AG09309 (cell line): ENCODE results near the gene ZNF385C.

Experiments used
- DNase-seq: peaks from one replicate; pipeline ENCODE4 v3.0.0-alpha.2; 2010; ENCODE audit warnings: low read depth
- H3K4me3 ChIP-seq: 2 replicates; pipeline ENCODE4 v1.5.1; 2011; ENCODE audit warnings: mild to moderate bottlenecking, low read depth, low read length, moderate library complexity; ENCODE audit not compliant: control insufficient read depth
- TF ChIP-seq, protein P1 (sequence below): IDR thresholded peaks from 2 replicates; pipeline ENCODE4 v1.5.1; 2011; ENCODE audit warnings: mild to moderate bottlenecking, low read depth, low read length, inconsistent platforms; ENCODE audit not compliant: insufficient read depth, control insufficient read depth; ENCODE audit errors: missing control alignments

Gene ZNF385C

DNA sequence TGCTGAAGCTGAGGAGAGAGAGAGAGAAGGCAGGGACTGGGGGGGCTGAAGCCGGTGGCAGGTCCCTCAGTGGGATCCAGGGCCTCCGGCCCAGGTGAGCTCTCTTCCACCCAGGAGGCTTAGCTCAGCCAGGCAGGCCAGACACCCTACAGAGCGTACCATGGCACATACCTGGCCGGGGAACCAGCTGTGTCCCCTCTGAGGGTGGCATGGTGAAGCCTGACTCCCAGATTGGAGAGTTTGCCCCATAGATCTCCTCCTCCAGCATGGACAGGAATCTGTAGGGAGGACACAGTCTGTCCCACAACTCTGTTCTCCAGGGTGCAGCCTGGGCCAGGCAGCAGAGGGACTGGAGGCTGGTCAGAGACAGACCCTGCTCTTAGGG lies 19.8 kb upstream of the ZNF385C start:
- no peak overlapping the region for H3K4me3 ChIP-seq
- DNase-seq, result no peak
- TF ChIP-seq, protein P1, sequence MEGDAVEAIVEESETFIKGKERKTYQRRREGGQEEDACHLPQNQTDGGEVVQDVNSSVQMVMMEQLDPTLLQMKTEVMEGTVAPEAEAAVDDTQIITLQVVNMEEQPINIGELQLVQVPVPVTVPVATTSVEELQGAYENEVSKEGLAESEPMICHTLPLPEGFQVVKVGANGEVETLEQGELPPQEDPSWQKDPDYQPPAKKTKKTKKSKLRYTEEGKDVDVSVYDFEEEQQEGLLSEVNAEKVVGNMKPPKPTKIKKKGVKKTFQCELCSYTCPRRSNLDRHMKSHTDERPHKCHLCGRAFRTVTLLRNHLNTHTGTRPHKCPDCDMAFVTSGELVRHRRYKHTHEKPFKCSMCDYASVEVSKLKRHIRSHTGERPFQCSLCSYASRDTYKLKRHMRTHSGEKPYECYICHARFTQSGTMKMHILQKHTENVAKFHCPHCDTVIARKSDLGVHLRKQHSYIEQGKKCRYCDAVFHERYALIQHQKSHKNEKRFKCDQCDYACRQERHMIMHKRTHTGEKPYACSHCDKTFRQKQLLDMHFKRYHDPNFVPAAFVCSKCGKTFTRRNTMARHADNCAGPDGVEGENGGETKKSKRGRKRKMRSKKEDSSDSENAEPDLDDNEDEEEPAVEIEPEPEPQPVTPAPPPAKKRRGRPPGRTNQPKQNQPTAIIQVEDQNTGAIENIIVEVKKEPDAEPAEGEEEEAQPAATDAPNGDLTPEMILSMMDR, result no peak

DNA sequence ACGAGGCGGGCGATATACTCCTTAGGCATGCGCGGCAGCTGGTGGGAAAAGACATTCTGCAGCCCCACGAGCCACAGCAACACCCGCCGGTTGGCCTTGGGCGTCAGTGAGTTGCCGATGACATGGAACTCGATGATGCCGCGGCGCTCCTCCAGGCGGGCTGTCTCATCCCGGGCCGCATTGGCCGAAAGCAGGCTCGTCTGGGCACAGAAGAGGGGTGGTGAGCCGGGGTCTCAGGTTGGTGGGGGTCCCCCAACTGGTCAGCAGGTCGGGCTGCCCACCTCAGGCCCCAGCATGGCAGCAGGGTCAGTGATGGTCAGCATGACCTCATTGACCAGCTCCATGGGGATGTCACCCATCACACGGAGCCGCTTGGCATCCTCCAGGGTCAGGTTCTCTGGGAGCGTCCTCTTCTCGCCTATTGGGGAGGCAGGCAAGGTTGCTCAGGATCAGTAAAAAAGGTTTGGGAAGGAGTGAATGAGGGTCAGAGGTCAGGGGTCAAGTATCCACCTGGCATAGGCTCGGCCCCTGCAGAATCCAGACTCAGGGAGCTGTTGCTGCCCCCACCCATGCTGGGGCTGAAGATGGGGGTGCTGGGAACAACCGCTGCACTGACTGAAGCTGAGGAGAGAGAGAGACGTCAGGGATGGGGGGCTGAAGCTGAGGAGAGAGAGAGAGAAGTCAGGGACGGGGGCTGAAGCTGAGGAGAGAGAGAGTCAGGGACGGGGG lies 19.3 kb upstream of the ZNF385C start:
- no peak overlapping the region for H3K4me3 ChIP-seq
- DNase-seq, result no peak
- TF ChIP-seq, protein P1, result no peak

DNA sequence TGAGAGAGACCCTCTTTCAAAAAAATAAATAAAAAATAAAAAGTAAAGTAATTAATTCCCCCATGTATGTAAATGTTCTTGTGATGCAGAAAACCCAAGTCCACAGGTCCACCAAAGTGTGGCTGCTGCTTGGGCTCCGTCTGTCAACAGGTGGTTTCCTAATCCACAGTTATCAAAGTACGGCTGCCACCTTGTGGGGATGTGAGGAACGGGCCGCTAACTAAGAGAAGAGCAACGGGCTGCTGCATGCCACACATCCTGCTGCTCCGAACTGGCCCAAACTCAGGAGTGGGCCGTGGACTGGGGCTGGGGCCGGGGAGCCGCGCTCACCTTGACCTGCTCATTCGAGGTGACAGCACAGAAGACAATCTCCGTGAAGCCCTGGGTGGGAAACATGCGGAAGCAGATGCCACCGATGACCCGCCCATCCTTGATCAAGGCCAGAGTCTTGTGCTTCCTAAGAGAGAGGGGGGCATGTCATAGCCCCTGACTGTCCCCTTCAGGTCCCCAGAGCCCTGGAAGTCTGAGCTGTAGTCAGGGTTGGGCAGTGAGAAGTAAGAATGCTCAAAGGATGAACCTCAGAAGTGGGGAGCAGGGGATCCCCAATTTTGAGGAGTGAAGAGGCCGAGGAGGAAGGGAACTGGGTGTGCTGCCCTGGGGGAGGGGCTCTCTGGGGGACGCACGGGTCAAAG lies 18.6 kb upstream of the ZNF385C start:
- DNase-seq, result peak; percentile 44
- TF ChIP-seq, protein P1, result peak; percentile 89
- H3K4me3 ChIP-seq, result no peak overlapping the region

DNA sequence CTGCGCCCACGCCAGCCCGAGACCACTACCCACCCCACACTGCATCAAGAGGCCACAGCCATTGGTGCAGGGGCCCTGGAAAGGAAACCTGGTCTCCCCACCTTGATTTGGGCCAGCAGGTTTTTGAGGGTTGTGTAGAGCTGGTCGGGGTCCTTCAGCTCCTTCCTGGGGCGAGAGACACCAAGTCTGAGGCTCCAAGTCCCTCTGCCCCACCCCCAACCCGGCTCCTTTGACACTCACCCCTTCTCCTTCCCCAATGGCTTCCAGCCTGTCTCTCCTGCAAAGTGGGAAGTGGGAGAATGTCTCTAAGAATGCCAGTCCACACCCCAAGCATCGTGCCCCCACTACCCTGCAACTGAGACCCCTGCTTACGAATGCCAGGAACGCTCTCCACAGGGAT lies 15.8 kb upstream of the ZNF385C start:
- no peak for DNase-seq
- no peak overlapping the region for H3K4me3 ChIP-seq
- TF ChIP-seq, protein P1, result no peak

DNA sequence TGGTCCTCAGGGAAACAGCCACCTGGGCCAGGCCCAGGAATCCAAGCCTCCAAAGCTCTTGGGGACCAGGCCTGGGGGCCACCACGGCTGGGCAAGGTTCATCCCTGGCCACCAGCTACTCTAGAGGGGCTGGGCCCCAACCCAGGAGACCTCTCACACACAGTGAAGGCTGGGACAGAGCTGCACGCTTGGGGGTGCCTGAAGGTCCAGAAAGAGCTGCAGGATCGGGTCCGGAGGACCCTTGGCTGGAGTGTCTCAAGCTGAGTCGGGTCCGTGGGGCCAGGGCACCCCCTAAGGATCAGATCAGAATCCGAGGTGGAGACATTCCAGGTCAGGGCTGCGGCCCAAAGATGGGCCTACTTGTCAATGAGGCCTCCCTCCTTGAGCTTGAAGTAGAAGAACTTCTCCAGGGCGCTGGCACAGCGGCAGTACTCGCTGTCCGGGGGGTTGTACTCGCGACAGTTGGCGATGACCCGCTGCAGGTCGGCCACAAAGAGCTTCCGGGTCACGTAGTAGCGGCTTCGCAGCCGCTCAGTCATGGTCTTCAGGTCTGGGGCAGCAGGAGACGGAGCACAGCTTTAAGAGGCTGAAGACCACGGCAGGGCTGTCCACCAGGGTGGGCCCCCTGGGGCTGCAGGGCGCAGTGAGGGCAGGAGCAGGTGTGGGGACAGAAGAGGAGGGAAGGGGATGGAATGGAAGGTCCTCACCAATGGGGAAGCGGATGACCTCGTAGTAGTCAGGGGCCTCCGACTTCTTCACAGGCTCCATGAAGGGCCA lies 15.2 kb upstream of the ZNF385C start:
- no peak for DNase-seq
- TF ChIP-seq, protein P1, result no peak
- no peak overlapping the region for H3K4me3 ChIP-seq

DNA sequence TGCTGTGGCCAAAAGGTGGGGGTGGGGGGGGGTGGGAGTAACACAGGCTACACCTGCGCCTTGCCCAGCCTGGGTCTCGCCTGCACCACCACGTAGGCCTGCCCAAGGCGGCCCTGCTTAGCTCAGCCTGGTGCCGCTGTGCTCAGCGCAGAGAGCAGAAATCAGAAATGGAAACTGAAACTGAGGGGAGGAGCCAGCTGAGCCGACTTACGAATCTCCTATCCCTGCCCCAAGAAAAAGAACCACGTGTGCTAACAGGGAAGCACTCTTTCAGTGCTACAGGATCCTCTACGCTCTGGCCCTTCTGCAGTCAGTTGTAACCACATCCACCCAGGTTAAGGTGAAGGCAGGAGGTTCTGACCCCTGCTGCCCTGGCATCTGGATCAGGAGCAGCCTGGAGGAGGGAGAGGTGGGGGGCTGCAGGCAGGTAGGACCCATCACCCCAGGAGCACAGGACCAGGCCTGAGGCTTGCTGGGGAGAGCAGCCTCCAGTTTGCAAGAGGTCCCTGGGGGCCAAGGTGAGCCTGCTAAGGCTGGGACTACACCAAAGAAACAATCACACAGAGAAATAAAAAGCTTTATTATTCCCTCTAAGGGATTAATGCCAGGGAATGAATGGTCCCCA lies 14.4 kb upstream of the ZNF385C start, which contains the start of gene DHX58:
DHX58 (minus strand) TSS at position 163 of the 625 bp plus-strand sequence. CDS start 822 bp downstream, outside the sequence.
- H3K4me3 ChIP-seq, result peak within 1 kb of the TSS; percentile 59

More for the DNA sequence above, 14.4 kb upstream of the ZNF385C start, which contains the start of gene DHX58:
- TF ChIP-seq, protein P1, result no peak
- DNase-seq, result peak; percentile 64
